Measurements from ENCODE around the gene ATG2B.
A peak's percentile ranks its signal among the peaks of the same experiment; 100 is the strongest.

ATG2B gene, protein sequence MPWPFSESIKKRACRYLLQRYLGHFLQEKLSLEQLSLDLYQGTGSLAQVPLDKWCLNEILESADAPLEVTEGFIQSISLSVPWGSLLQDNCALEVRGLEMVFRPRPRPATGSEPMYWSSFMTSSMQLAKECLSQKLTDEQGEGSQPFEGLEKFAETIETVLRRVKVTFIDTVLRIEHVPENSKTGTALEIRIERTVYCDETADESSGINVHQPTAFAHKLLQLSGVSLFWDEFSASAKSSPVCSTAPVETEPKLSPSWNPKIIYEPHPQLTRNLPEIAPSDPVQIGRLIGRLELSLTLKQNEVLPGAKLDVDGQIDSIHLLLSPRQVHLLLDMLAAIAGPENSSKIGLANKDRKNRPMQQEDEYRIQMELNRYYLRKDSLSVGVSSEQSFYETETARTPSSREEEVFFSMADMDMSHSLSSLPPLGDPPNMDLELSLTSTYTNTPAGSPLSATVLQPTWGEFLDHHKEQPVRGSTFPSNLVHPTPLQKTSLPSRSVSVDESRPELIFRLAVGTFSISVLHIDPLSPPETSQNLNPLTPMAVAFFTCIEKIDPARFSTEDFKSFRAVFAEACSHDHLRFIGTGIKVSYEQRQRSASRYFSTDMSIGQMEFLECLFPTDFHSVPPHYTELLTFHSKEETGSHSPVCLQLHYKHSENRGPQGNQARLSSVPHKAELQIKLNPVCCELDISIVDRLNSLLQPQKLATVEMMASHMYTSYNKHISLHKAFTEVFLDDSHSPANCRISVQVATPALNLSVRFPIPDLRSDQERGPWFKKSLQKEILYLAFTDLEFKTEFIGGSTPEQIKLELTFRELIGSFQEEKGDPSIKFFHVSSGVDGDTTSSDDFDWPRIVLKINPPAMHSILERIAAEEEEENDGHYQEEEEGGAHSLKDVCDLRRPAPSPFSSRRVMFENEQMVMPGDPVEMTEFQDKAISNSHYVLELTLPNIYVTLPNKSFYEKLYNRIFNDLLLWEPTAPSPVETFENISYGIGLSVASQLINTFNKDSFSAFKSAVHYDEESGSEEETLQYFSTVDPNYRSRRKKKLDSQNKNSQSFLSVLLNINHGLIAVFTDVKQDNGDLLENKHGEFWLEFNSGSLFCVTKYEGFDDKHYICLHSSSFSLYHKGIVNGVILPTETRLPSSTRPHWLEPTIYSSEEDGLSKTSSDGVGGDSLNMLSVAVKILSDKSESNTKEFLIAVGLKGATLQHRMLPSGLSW (N-terminal part only)

DNA sequence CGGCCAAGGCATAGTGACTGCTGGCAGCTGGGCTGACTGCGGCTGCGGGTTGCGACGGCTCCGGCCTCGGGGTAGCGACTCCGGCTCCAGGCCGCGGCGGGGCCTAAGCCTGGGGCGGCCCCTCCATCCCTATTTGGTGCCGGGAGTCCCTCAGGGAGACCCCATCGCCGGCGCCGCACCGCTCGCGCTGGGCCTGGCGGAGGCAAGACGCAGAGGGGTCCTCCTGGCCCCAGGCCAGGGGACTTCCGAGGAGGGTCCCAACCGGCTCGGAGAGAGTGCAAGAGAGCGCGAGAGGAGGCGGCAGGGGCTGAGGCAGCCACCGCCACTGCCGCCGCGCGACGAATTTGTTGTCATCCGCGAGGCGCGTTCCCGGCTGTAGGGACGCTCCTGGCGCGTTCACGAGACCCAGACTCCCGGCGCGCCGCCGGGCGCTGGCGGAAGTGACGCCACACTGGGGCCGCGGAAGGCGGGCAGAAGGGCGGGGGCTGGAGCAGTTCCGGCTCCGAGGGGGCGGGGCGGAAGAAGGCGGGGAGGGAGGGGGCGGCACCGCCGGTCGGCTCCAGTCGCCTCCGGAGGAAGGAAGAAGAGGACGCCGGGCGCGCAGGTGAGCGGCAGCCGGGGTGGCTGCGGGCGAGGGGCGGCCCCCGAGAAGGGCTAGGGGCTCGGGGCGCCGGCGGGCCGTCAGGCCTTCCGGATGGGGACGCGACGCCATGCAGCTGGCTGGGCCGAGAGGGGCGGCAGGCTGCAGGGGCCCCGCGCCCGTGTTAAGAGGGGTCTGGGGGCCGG lies at the start of gene ATG2B, which contains the start of gene GSKIP:
Gene ATG2B (minus strand): TSS at position 377 of the 786 bp plus-strand sequence. CDS start 365 bp downstream, at position 12.
Gene GSKIP (plus strand): TSS at position 562 of the 786 bp plus-strand sequence. CDS start 18,722 bp downstream, outside the sequence.
- DNase-seq (ENCODE audit: insufficient read length, low spot score) (peak; percentile 82), FAIRE-seq (peak; percentile 94)

DNA sequence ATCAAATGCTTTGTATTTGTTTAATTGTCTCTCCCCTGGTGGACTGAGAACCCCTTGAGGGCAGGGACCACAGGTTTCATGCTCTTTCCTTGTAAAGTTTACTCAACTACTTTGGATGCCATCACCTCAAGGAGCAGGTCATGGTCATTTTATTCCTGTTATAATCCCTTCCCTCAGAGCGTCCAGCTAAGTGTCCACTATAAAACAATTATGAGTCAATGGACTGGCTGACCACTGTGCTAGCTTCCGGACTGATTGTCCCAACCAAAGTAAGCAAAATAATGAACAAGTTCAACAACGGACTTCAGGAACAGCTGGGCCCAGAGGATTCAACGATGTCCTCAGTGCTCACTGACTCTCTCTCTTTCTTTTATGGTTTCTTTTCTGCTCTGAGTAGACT lies 47.0 kb upstream of the ATG2B start:
- DNase-seq (ENCODE audit: insufficient read length, low spot score): no peak
- FAIRE-seq: no peak

DNA sequence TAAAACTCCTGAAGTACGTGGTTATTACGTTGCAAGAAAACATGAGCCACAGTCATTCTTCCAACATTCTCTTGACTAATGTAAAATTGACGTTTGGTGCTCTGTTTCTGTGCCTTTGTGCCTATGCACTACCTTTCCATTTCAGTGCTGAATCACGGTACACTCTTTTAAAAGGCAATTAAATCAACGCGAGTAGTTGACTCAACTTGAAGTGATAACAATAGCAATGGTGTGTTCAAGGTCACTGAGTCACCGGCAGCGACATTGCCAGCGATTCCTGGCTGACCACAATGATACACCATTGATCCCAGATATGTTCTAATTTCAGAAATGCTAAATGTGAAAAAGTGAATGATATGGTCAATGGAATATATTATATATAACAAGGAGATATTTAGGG lies 46.6 kb upstream of the ATG2B start:
- FAIRE-seq (no peak), DNase-seq (ENCODE audit: insufficient read length, low spot score) (no peak)

DNA sequence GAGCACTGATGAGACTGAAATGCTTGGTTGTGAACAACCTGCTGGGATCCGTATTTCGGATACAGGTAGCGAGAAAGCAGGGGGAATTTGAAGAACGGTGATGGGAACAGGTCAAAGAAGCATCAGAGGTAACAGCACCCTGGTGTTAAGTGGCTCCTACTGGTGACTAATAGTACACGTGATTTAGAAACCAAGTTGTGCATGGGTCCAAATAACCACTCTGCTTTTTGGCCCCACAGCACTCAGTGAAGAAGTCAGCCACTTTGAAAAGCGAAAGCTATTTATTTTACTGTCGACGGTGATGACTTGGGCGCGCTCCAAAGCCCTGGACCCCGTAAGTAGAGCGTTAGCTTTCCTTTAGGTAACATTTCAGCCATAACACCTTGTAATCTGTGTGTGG lies 45.5 kb upstream of the ATG2B start:
- FAIRE-seq: no peak
- DNase-seq (ENCODE audit: insufficient read length, low spot score): no peak

DNA sequence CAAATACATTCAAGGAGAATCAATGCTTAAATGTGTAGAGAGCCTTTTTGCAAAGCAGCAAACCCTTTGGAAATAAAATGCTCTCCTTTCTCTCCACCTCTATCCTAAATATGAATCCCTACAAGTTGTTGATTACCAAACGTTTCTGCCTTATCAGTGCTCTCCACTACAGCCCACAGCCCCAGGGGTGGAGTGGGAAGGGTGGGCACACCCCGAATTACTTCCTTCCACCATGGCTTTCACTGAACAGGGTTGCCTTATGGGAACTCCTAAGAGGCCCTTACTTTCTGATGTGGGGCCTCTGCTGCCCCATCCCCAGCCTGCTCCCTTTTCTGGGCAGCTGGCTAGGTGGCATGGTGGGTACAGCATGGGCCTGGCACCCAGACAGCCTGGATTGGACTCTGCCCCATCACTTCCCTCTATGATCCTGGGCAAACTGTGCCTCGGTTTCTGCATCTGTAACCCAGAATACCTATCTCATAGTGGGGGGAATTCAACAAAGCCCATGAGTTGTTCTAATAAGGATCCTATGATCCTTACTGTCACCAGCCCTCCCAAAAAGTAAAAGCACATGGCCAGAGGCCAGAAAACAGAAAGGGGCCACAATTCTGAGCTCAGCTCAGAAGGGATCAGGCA lies 44.9 kb upstream of the ATG2B start:
- no peak for FAIRE-seq
- DNase-seq (ENCODE audit: insufficient read length, low spot score): no peak

DNA sequence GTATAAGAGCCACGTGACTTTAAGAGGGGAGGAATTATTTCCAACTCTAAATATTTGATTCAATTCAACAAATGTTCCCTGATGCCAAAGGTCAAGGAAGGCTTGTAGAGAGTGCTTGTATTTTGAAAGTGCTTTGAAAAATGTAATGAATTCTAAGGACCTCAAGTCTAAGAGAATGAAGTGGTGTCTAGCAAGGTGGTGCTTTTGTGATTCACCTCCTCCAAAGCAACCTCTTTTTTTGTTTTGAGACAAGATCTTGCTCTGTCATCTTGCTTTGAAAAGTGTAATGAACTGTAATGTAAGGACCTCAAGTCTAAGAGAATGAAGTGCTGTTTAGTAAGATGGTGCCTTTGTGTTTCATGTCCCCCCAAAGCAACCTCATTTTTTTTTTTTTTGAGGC lies 42.5 kb upstream of the ATG2B start:
- FAIRE-seq: no peak

DNA sequence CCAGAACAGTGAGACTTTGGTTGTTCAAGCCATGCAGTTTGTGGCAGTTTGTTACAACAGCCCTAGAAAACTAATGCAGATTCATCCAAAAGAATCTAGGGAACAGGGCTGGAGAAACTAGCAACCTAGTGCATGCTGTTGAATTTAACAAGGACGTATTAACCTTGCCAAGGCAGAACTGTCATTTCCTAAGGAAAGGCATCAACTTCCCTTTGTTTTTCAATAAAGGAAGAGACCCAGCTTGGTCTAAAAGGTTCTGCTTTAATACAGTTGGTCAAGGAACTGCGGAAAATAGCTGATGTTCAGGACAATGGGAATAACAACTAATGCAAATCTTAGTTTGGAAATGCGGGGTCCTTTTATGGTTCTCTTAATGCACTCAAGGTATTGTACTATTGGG lies 40.3 kb upstream of the ATG2B start:
- FAIRE-seq (no peak), DNase-seq (ENCODE audit: insufficient read length, low spot score) (no peak)

More for the DNA sequence above, 42.5 kb upstream of the ATG2B start:
- DNase-seq (ENCODE audit: insufficient read length, low spot score): no peak

DNA sequence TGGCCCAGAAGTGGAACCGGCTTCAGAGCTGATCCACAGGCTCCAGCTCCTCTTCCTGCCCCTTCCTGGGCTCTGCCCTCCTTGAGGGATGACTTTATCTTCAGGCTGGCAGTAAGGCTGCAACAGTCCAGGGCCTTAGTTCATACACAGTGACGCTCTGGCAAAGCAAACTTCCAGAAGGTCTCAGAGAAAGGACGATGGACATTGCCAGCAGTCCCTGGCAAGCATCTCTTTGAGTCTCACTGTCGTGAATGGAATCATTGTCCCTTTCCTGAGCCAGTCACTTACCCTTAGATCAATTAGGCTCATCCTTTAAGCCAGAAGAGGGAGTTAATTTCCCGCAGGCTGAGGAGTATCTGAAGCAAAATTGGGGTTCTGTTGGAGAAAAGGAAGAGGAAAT lies 37.4 kb upstream of the ATG2B start:
- FAIRE-seq (no peak), DNase-seq (ENCODE audit: insufficient read length, low spot score) (no peak)

DNA sequence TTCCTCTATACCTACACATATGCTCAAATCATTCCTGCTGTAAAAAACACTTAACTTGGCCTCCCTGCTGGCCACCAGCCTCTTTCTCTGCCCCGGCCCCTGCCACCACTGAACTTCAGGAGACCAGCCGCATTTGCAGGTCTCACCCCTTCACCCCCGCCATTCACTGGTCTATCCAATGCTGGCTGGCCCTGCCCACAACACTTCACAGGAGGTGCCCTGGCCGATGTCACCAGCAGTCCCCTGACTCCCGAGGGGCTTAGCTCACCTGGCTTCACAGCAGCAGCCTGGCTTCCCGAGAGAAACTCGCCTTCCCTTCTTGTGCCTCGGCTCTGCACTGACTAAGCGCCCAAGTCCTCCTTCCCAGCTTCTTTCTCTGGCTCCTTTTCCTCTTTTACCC lies 36.3 kb upstream of the ATG2B start:
- FAIRE-seq: no peak
- DNase-seq (ENCODE audit: insufficient read length, low spot score): no peak

DNA sequence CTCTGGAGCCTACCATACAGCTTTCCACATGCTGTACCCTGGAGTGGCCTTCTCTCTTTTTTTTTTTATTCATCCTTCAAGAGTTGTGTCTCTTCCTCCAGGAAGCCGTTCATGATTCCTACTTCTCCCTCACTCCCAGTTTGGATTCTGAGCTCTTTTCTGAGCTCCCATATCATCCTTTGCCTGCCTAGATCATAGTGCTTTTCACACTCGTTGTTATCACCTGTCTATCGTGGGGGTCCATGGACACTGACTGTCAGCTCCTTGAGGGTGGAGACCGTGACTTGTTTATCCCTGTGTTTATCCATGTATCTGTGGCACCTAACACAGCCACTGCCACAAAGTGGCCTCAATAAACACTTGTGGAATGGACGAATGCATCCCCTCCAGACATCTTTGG lies 35.8 kb upstream of the ATG2B start:
- no peak for DNase-seq (ENCODE audit: insufficient read length, low spot score)
- no peak for FAIRE-seq

DNA sequence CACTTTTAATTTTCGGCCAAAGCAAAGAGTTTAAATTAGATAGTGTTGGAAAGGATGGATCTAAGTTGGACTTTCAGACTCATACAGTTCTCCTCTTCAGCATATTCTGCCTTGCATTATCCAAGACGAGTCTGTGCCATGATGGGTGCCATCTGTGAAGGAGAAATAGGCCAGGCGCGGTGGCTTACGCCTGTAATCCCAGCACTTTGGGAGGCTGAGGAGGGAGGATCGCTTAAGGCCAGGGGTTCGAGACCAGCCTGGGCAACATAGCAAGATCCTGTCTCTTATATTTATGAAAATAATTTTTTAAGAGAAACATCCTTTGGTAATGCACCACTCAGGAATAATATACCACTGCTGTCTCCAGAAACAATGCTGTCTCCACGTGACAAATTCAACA lies 35.3 kb upstream of the ATG2B start:
- FAIRE-seq (no peak), DNase-seq (ENCODE audit: insufficient read length, low spot score) (no peak)

DNA sequence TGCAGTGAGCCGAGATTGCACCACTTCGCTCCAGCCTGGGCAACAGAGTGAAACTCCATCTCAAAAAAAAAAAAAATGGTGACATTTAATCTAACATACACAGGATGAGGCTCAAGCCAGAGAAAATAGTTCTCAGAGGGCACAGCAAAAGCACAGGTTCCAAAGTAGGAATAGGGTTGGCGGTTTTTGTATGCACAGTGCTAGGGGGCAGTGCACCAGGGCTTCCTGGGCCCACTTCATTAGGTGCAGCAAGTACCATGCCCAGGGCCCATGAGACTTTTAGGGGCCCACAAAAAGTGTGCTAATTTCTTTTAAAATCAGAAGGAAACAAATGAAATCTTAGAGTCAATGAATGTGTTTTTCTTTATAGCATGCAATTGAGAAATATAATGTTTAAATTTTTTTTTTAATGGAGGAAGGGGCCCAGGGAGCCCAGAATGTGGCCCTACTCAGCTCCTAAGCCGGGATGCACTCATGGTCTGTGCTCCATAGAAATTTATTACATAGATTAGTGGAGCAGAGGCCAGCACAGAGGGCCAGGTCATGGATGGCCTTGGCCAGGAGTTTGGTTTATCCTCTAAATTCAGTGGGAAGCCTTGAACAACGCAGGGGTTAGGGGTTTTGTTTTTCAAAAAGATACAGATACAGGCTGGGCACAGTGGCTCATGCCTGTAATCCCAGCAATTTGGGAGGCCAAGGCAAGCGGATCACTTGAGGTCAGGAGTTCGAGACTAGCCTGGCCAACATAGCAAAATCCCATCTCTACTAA lies 31.1 kb upstream of the ATG2B start:
- DNase-seq (ENCODE audit: insufficient read length, low spot score): no peak
- FAIRE-seq: no peak

DNA sequence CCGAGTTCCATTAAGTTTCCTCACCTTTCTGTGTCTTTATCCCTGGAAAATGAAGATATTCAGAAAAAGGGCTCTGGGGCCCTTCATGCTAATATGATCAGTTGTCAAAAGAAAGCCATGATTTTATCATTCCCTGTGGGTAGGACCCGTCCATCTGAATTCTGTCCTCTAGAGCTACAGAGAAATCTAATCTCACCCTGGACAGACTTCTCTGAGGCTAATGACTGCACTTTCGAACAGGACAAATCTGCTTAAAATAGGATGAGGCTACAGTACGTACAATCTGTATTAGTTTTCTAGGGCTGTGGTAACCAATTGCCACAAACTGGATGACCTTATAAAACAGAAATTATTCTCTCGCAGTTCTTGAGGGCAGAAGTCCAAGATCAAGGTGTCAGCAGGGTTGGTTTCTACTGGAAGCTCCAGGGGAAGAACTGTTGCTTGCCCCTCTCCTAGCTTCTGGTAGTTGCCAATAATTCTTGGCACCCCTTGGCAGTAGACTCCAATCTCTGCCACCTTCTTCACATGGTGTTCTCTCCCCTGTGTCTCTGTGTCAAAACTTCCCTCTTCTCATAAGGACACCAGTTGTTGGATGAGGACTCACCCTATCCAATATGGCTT lies 30.0 kb upstream of the ATG2B start:
- no peak for FAIRE-seq
- no peak for DNase-seq (ENCODE audit: insufficient read length, low spot score)

DNA sequence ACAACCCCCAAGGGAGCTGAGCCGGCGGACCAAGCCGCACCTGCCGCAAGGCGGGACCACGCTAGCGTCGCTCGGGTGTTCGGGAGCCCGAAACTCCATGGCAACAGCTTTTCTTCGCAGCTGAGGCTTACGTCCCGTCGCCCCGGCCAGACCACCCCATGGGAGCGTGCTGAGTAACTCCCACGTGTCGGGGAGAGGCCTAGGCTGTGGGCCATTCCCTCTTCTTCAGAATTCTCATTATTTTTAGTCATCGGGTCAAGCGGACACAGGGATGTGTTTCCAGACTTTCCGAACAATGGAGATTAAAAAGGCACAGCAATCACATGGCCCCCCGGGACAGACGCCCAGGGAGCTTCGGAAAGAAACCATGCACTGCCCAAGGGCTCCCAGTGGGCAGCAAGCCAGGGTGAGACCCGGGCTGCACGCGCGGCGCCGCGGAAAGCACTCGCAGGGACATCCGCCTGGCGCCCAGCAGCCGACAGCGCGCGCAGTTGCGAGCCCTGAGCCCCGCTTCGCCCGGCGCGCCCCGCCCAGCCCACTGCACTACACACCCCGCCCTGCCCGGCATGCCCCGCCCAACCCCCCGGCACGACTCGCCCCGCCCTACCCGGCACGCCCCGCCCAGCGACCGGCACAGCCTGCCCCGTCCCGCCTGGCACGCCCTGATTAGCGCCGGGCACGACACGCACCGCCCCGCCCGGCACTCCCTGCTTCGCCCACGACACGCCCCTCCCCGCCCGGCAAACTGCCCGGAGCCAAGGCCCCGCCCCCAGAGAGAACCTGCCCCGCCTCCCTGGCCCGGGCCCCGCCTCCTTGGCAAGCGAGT lies 28.4 kb upstream of the ATG2B start:
- DNase-seq (ENCODE audit: insufficient read length, low spot score): peak; percentile 88
- peak; percentile 99 for FAIRE-seq

DNA sequence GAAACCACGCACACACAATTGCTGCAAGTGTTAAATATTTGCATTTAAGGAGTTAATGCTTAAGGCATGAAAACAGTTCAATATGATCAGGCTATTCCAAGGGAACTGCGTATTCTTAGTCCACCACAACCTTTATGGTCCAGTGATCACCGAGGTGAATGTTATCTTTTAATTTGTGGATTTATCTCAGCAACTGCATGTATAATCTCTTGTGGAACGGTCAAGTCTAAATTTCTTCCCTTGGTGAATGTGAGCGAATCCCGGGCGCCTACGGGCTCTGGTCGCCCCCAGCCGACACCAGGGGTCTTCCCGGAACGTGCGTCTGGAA lies 27.8 kb upstream of the ATG2B start:
- FAIRE-seq: no peak
- no peak for DNase-seq (ENCODE audit: insufficient read length, low spot score)

DNA sequence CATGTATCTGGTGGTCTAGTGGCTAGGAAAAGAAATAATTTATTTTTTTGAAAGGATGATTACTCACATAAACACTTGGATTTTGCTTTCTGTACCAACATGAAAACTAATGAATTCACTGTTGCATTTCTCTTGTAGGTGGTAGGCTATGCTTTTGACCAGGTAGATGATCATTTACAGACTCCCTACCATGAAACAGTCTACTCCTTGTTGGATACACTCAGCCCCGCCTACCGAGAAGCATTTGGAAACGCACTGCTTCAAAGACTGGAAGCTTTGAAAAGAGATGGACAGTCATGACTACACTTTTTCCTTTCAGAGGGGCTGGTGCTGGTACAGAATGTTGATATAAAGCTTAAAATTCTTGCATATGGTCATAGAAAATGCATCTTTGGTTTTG lies 22.2 kb upstream of the ATG2B start:
- DNase-seq (ENCODE audit: insufficient read length, low spot score) (no peak), FAIRE-seq (no peak)

DNA sequence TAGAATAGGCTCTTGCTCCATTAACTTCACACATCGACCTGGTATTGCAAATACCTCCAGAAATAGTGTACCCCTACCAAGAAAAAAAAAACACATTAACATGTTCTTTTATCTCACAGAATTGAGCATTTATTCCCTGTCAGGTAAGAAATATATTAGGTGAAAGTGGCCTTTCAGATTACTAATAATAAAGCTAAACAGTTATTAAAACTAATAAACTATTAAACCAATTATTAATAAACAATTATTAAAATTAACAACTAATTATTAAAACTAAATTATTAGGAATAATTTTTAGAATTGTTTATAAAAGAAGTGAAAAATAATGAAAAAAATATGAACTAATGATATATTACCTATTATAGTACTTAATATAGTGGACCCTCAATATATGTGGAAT lies 21.6 kb upstream of the ATG2B start:
- no peak for FAIRE-seq

DNA sequence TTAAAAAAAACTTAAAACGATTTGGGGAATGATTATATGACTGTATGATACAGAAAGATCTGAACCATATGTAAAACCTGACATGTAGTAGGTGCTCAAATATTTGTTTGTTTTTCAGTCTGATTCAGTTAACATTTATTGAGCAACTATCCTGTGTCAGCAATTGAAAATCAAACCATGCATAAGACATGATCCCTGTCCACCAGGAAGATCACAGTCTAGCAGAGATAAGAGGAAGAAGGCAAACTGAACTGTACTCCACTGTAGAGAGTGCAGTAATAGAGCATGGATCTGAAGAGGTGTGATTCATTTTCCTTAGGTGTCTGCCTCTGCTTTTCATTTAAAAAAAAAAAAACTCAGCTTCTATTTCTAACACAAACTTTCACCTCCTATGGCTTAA lies 20.9 kb upstream of the ATG2B start:
- FAIRE-seq (no peak), DNase-seq (ENCODE audit: insufficient read length, low spot score) (no peak)

More for the DNA sequence above, 21.6 kb upstream of the ATG2B start:
- no peak for DNase-seq (ENCODE audit: insufficient read length, low spot score)

Measured in HTR-8/SVneo (cell line).